Gastrocnemius medialis (tissue), 4 donors: ENCODE data around the gene SAMD13. TPM values are rescaled to one million over a fixed set of nuclear protein-coding genes. Genes with fewer than 3 reads are reported as not detected.

Source experiments
- ATAC-seq, 2 donors: fragments of 150-250 bp; one replicate each; pipeline ENCODE4 v1.9.1; 2016
- DNase-seq, 2 donors: peaks; one replicate each; pipeline ENCODE4 v3.0.0-alpha.2; 2019
- H3K27ac ChIP-seq, 4 donors: fragments of 200-600 bp; sonication (generic); 1 replicate in 1 of 4; 2 replicates in 3 of 4; pipeline ENCODE4 v1.5.1; 2016 to 2018; ENCODE audit warnings: mild to moderate bottlenecking in 2 of 4, moderate library complexity in 1 of 4
- H3K27me3 ChIP-seq, 3 donors: fragments of 200-600 bp; sonication (generic) in 2 of 3; 1 replicate in 1 of 3; 2 replicates in 2 of 3; pipeline versions ENCODE4 v1.5.1 to v1.6.0; 2016 to 2019; ENCODE audit warnings: mild to moderate bottlenecking in 1 of 3, moderate library complexity in 1 of 3
- H3K36me3 ChIP-seq, 2 donors: fragments of 200-600 bp; sonication (generic) in 1 of 2; one replicate each; pipeline ENCODE4 v1.5.1; 2017 to 2018
- H3K4me1 ChIP-seq, 2 donors: fragments of 200-600 bp; sonication (generic) in 1 of 2; one replicate each; pipeline ENCODE4 v1.5.1; 2016 to 2017; ENCODE audit warnings: mild to moderate bottlenecking in 2 of 2
- H3K4me3 ChIP-seq, 4 donors: fragments of 200-600 bp; sonication (generic) in 3 of 4; 1 replicate in 1 of 4; 2 replicates in 3 of 4; pipeline ENCODE4 v1.5.1; 2016 to 2019; ENCODE audit warnings: mild to moderate bottlenecking in 2 of 4
- H3K9me3 ChIP-seq, 3 donors: fragments of 200-600 bp; sonication (generic) in 2 of 3; 1 replicate in 1 of 3; 2 replicates in 2 of 3; pipeline ENCODE4 v1.5.1; 2016 to 2019
- CTCF ChIP-seq, 5 experiments: fragments of 450-650 bp in 3 of 5; fragments of 200-600 bp in 2 of 5; sonication (generic) in 2 of 5; IDR thresholded peaks in 4 of 5; conservative IDR thresholded peaks in 1 of 5; 1 replicate in 4 of 5; 2 replicates in 1 of 5; pipeline ENCODE4 v1.5.1; 2016 to 2019; ENCODE audit warnings: antibody characterized with exemption in 5 of 5, mild to moderate bottlenecking in 3 of 5, moderate library complexity in 3 of 5
- POLR2A ChIP-seq, 2 donors: fragments of 450-650 bp; IDR thresholded peaks; one replicate each; pipeline ENCODE4 v1.6.1; 2017; ENCODE audit warnings: antibody characterized with exemption in 2 of 2, mild to moderate bottlenecking in 2 of 2, moderate library complexity in 2 of 2
- in situ Hi-C, 4 donors: fragments of 200-750 bp; cut with MboI; loops; one replicate each; pipeline versions ENCODE4 v1.15.0 to v1.8.0; 2017; ENCODE audit warnings: low sequenced_read_pairs in 4 of 4
- intact Hi-C: fragments of 100-400 bp; cut with DNase I; formaldehyde crosslinking; loops from one replicate; pipeline ENCODE4 v1.15.1; 2023; ENCODE audit warnings: low total_unique reads
- total RNA-seq, 4 donors: library from RNA; depleted of rRNA; stranded (reverse); fragments of >200 nt; gene quantifications; one replicate each; pipeline versions ENCODE4 v1.1.0 to v1.2.3, GENCODE V29; 2016

Gene SAMD13
- total RNA-seq, 4 donors from 2014 or later = 1.5 to 10.8 (median 5.4) TPM

- in situ Hi-C loops (no loop called here), intact Hi-C loops (no loop called here)
- no peak overlapping the region for H3K27ac ChIP-seq
- H3K9me3 ChIP-seq = no peaks in the 10 kb centered on the region
- no peak for ATAC-seq
- no peaks in the 10 kb centered on the region for H3K36me3 ChIP-seq
- no peaks in the 10 kb centered on the region for H3K27me3 ChIP-seq
- H3K4me1 ChIP-seq = no peaks in the 10 kb centered on the region
- TF ChIP-seq POLR2A (IDR thresholded peaks at IDR 0.05) = no peak
- no peak for TF ChIP-seq CTCF (IDR thresholded peaks at IDR 0.05 in 4 of 5, conservative IDR thresholded peaks at IDR 0.05 in 1 of 5)
- DNase-seq = no peak
- H3K4me3 ChIP-seq = no peak overlapping the region
Measured at GRCh38 chr1:84289169-84289785, 12.2 kb upstream of the SAMD13 start.

GRCh38 chr1:84291882-84292655 is 9.4 kb upstream of the SAMD13 start:
- H3K4me1 ChIP-seq = peaks cover 0 to under 1% of the 10 kb centered on the region in 2 donors
- DNase-seq (no peak), ATAC-seq (no peak)
- H3K36me3 ChIP-seq = no peaks in the 10 kb centered on the region
- H3K27ac ChIP-seq = no peak overlapping the region
- TF ChIP-seq POLR2A (IDR thresholded peaks at IDR 0.05) (no peak), CTCF (IDR thresholded peaks at IDR 0.05 in 4 of 5, conservative IDR thresholded peaks at IDR 0.05 in 1 of 5) (no peak)
- in situ Hi-C loops (loop anchor here in 1 of 4 donors (10.0 kb wide), 1 partner anchor 143 kb away; no protein-coding TSS in a partner anchor), intact Hi-C loops (loop anchor here (10.0 kb wide), 2 partner anchors 147 to 297 kb away; partner anchors contain the start of genes PRKACB and TTLL7)
- H3K27me3 ChIP-seq = no peaks in the 10 kb centered on the region
- H3K9me3 ChIP-seq = no peaks in the 10 kb centered on the region
- H3K4me3 ChIP-seq = no peak overlapping the region

GRCh38 chr1:84293766-84294165 is 7.7 kb upstream of the SAMD13 start:
- ATAC-seq (no peak), DNase-seq (no peak)
- Histone ChIP-seq H3K4me1 (peaks cover 0 to 10% of the 10 kb centered on the region in 2 donors), H3K36me3 (no peaks in the 10 kb centered on the region), H3K4me3 (no peak overlapping the region), H3K9me3 (no peaks in the 10 kb centered on the region), H3K27ac (no peak overlapping the region), H3K27me3 (no peaks in the 10 kb centered on the region)
- in situ Hi-C loops = loop anchor here in 1 of 4 donors (10.0 kb wide), 1 partner anchor 141 kb away; no protein-coding TSS in a partner anchor
- intact Hi-C loops = loop anchor here (10.0 kb wide), 2 partner anchors 149 to 299 kb away; partner anchors contain the start of genes PRKACB and TTLL7
- TF ChIP-seq CTCF (IDR thresholded peaks at IDR 0.05 in 4 of 5, conservative IDR thresholded peaks at IDR 0.05 in 1 of 5) = no peak
- no peak for TF ChIP-seq POLR2A (IDR thresholded peaks at IDR 0.05)

GRCh38 chr1:84294751-84295150 is 6.8 kb upstream of the SAMD13 start:
- in situ Hi-C loops = loop anchor here in 1 of 4 donors (10.0 kb wide), 1 partner anchor 140 kb away; no protein-coding TSS in a partner anchor
- intact Hi-C loops = loop anchor here (5.0 to 10.0 kb wide), 3 partner anchors 150 to 300 kb away; partner anchors contain the start of genes PRKACB, RPF1 and TTLL7
- TF ChIP-seq POLR2A (IDR thresholded peaks at IDR 0.05) (no peak), CTCF (IDR thresholded peaks at IDR 0.05 in 4 of 5, conservative IDR thresholded peaks at IDR 0.05 in 1 of 5) (no peak)
- Histone ChIP-seq H3K4me3 (no peak overlapping the region), H3K36me3 (no peaks in the 10 kb centered on the region), H3K27ac (no peak overlapping the region), H3K4me1 (peaks cover 7 to 17% of the 10 kb centered on the region in 2 donors), H3K27me3 (no peaks in the 10 kb centered on the region), H3K9me3 (no peaks in the 10 kb centered on the region)
- ATAC-seq = no peak
- DNase-seq = no peak
